LNCAP (cell line): ENCODE data around the gene COG1.
A peak's percentile ranks its signal among the peaks of the same experiment; 100 is the strongest.

Experiments used
- TF ChIP-seq, protein P1 (sequence below): fragments of 450-650 bp; IDR thresholded peaks from 2 replicates; pipeline ENCODE4 v1.5.1; 2017; ENCODE audit warnings: mild to moderate bottlenecking

Gene COG1, protein sequence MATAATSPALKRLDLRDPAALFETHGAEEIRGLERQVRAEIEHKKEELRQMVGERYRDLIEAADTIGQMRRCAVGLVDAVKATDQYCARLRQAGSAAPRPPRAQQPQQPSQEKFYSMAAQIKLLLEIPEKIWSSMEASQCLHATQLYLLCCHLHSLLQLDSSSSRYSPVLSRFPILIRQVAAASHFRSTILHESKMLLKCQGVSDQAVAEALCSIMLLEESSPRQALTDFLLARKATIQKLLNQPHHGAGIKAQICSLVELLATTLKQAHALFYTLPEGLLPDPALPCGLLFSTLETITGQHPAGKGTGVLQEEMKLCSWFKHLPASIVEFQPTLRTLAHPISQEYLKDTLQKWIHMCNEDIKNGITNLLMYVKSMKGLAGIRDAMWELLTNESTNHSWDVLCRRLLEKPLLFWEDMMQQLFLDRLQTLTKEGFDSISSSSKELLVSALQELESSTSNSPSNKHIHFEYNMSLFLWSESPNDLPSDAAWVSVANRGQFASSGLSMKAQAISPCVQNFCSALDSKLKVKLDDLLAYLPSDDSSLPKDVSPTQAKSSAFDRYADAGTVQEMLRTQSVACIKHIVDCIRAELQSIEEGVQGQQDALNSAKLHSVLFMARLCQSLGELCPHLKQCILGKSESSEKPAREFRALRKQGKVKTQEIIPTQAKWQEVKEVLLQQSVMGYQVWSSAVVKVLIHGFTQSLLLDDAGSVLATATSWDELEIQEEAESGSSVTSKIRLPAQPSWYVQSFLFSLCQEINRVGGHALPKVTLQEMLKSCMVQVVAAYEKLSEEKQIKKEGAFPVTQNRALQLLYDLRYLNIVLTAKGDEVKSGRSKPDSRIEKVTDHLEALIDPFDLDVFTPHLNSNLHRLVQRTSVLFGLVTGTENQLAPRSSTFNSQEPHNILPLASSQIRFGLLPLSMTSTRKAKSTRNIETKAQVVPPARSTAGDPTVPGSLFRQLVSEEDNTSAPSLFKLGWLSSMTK

GRCh38 chr17:73192894-73193701, at the start of gene COG1:
TSS of gene COG1 (plus strand) at chr17:73193055. CDS start at chr17:73193070, 15 bp downstream.
- TF ChIP-seq, protein P1, sequence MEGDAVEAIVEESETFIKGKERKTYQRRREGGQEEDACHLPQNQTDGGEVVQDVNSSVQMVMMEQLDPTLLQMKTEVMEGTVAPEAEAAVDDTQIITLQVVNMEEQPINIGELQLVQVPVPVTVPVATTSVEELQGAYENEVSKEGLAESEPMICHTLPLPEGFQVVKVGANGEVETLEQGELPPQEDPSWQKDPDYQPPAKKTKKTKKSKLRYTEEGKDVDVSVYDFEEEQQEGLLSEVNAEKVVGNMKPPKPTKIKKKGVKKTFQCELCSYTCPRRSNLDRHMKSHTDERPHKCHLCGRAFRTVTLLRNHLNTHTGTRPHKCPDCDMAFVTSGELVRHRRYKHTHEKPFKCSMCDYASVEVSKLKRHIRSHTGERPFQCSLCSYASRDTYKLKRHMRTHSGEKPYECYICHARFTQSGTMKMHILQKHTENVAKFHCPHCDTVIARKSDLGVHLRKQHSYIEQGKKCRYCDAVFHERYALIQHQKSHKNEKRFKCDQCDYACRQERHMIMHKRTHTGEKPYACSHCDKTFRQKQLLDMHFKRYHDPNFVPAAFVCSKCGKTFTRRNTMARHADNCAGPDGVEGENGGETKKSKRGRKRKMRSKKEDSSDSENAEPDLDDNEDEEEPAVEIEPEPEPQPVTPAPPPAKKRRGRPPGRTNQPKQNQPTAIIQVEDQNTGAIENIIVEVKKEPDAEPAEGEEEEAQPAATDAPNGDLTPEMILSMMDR = no peak

DNA sequence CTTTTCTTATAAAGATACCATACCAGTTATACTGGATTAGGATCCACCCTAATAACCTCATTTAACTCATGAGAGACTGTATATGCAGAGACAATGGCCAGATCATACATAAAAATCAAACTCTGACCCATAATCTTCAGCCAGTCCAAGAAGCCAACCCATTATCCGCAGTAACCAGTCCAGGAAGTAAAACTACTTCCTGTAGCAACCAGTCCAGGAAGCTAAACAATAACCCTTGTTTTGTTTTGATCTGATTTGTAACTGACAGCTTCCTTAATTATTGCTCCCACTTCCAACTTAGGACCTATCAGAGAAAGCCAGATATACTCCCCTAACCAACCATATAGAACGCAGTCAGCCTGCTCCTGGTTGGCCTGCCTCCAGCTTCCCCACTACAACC, 47.2 kb upstream of the COG1 start:
- TF ChIP-seq, protein P1 = no peak

DNA sequence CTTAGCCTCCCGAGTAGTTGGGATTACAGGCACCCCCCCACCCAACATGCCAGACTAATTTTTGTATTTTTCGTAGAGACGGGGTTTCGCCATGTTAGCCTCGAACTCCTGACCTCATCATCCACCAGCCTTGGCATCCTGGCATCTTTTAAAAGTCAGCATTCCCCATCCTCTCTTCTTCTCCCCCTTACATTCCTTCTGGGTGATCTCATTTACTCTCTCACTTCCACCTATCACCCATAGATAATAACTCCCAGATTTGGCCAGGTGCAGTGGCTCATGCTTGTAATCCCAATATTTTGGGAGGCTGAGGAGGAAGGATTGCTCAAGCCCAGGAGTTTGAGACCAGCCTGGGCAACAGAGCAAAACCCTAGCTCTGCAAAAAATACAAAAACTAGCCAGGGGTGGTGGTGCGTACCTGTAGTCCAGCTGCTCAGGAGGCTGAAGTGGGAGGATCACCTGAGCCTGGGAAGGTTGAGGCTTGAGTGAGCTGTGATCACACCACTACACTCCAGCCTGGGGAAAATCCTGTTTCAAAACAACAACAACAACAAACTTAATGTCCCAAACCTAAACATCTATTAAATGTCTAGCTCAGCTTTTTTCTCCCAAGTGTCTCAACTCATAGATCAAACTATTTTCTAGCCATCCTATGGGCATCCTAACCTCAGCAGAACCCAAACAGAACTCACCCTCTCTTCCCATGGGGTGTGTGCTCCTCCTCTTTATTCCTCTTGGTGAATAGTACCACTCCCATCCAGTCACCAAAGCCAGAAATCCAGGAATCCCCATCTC, 44.1 kb upstream of the COG1 start:
- TF ChIP-seq, protein P1 = no peak

DNA sequence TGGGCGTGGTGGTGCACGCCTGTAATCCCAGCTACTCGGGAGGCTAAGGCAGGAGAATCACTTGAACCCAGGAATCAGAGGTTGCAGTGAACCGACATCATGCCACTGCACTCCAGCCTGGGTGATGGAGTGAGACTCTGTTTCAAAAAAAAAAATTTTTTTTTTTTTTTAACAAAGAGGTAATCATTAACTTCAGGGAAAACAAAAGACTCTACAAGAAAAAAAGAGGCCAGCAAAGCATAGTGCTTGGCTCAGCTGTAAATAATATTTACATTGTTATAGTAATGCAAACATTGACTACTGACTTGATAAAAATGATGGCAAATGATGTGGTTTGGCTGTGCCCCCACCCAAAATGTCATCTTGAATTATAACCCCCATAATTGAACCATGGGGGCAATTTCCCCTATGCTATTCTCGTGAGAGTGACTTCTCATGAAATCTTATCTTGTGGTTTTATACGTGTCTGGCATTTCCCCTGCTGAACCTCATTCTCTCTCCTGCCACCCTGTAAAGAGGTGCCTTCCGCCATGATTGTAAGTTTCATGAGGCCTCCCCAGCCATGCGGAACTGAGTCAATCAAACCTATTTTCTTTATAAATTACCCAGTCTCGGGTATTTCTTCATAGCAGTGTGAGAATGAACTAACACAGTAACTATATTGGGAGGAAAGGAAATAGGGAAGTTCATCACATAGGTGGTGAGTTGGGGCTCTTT, 40.8 kb upstream of the COG1 start:
- TF ChIP-seq, protein P1 = no peak

- TF ChIP-seq, protein P1 = no peak
Observed at GRCh38 chr17:73155410-73156165, 37.3 kb upstream of the COG1 start.

DNA sequence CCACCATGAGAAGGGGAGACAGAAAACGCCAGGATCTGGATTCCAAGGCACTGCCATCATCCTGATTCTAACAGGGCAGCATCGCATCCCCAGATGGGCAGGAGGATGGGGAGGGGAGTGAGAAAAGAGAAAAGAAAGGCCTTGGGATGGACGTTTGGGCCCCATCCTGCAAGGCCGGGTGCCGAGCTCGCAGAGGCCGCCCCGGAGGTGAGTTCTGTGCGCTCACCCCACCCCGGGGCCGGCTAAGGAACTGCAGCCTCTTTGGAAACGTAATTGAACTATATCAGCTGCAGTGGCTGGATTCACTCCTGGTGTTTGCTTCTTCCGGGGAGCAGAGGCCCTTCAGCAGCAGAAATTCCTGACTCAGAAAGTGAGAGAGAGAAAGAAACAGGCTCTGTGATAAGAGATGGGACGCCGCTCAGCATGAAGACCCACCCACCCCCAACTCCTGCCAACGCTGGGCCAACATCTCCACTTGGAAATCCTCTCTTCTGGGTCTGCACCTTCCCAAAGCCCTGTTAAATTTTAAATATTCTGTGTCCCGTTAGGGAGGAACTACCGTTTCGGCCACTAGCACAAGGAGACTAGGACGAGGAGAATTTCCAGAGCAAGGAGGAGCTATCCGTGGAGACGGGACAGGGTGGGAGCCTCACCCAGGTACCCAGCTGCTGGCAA, 36.6 kb upstream of the COG1 start:
- TF ChIP-seq, protein P1 = peak; percentile 83
